Natural killer cell (primary cell): ENCODE data around the gene EPB41L4A. TPM values are rescaled to one million over a fixed set of nuclear protein-coding genes. Genes with fewer than 3 reads are reported as not detected.

Experiments used
- ATAC-seq, 3 donors: fragments of 150-1000 bp in 2 of 3; fragments of 200-7000 bp in 1 of 3; cut with Tn5 transposase; 1 replicate in 1 of 3; 2 replicates in 2 of 3; pipeline ENCODE4 v1.10.0; 2021; ENCODE audit warnings: mild to moderate bottlenecking in 2 of 3, moderate library complexity in 2 of 3
- DNase-seq, 2 donors: peaks; one replicate each; pipeline versions ENCODE4 v3.0.0 to v3.0.0-alpha.2; 2013 to 2021; ENCODE audit warnings: mixed read lengths in 1 of 2
- H3K27ac ChIP-seq: one replicate; pipeline ENCODE4 v1.5.1; 2013; ENCODE audit warnings: mild to moderate bottlenecking, low read length
- H3K27me3 ChIP-seq: one replicate; pipeline ENCODE4 v1.6.1; 2013; ENCODE audit warnings: low read length; ENCODE audit not compliant: control insufficient read depth, insufficient read depth
- H3K36me3 ChIP-seq: one replicate; pipeline ENCODE4 v1.6.1; 2013; ENCODE audit warnings: low read length; ENCODE audit not compliant: control insufficient read depth, insufficient read depth
- H3K4me1 ChIP-seq: one replicate; pipeline ENCODE4 v1.6.1; 2013; ENCODE audit warnings: low read length; ENCODE audit not compliant: control insufficient read depth, insufficient read depth
- H3K4me3 ChIP-seq: one replicate; pipeline ENCODE4 v1.5.1; 2013; ENCODE audit warnings: low read length
- H3K9me3 ChIP-seq: one replicate; pipeline ENCODE4 v1.6.1; 2013; ENCODE audit warnings: low read length; ENCODE audit not compliant: control insufficient read depth, insufficient read depth
- H3K27ac Mint-ChIP-seq, 2 donors: one replicate each; pipeline ENCODE4 v1.8.0; 2022; ENCODE audit warnings: mild to moderate bottlenecking in 2 of 2, mixed read lengths in 2 of 2, moderate library complexity in 1 of 2
- H3K27me3 Mint-ChIP-seq, 2 donors: one replicate each; pipeline ENCODE4 v1.8.0; 2022; ENCODE audit warnings: low read depth in 2 of 2, mixed read lengths in 2 of 2
- H3K36me3 Mint-ChIP-seq: one replicate; pipeline ENCODE4 v1.8.0; 2022; ENCODE audit warnings: mixed read lengths
- H3K4me1 Mint-ChIP-seq, 2 donors: one replicate each; pipeline ENCODE4 v1.8.0; 2022; ENCODE audit warnings: mixed read lengths in 2 of 2
- H3K4me3 Mint-ChIP-seq: one replicate; pipeline ENCODE4 v1.8.0; 2022; ENCODE audit warnings: mild to moderate bottlenecking, moderate library complexity, mixed read lengths
- H3K9me3 Mint-ChIP-seq, 2 donors: one replicate each; pipeline ENCODE4 v1.8.0; 2022; ENCODE audit warnings: mixed read lengths in 2 of 2
- WGBS: methylation state at CpG from one replicate; pipeline ENCODE4 v1.1.7; 2013; ENCODE audit warnings: missing lambda C conversion rate; ENCODE audit not compliant: insufficient coverage; 5-methylcytosine and 5-hydroxymethylcytosine counted together
- intact Hi-C: fragments of 100-400 bp; cut with micrococcal nuclease; formaldehyde crosslinking; loops from one replicate; pipeline ENCODE4 v1.14.2; 2022
- total RNA-seq, 4 donors: library from RNA; stranded (reverse); fragments of 120-200 nt in 1 of 4; gene quantifications; one replicate each; pipeline versions ENCODE4 v1.2.3 to v1.2.4, GENCODE V29; 2013 to 2022
- TF ChIP-seq, protein P1 (sequence below): fragments of 200-600 bp; IDR thresholded peaks from one replicate; pipeline ENCODE4 v1.8.0; 2022; ENCODE audit warnings: antibody characterized with exemption

EPB41L4A gene
- total RNA-seq, 3 donors from 2014 or later (not counting 1 experiment from before 2014, with no cell fraction given): 21.9 to 30.4 (median 22.1) TPM

DNA sequence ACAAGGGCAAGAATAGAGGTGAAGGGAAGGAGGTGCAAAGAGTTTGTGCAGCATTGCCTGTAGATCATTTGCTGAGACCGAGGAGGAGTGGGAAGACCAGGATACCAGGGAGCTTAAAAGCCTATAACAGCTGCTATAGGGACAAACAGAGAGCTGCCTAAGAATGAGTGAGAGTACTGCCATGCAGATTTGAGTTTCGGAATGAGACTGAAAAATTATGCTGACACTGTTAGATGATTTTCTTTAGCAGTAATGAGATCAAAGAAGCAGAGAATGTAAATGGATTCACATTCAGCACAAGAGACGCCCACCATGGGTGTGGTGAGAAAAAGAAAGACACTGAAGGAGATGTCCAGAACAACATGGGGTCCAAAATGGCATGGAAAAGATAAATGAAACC, 69.7 kb downstream of the EPB41L4A start:
- H3K36me3 ChIP-seq: no peaks in the 10 kb centered on the region
- intact Hi-C loops: no loop called here
- Mint-ChIP-seq H3K27me3 (no peaks in the 10 kb centered on the region), H3K9me3 (no peaks in the 10 kb centered on the region), H3K36me3 (no peaks in the 10 kb centered on the region), H3K27ac (no peak overlapping the region), H3K4me3 (no peak overlapping the region), H3K4me1 (peaks cover 10 to 19% of the 10 kb centered on the region in 2 donors)
- H3K4me1 ChIP-seq: no peaks in the 10 kb centered on the region
- H3K4me3 ChIP-seq: no peak overlapping the region
- DNase-seq: no peak
- ATAC-seq: no peak
- no peaks in the 10 kb centered on the region for H3K9me3 ChIP-seq
- 89% methylated on average over 3 of the region's 3 CpGs for WGBS
- no peaks in the 10 kb centered on the region for H3K27me3 ChIP-seq
- TF ChIP-seq, protein P1, sequence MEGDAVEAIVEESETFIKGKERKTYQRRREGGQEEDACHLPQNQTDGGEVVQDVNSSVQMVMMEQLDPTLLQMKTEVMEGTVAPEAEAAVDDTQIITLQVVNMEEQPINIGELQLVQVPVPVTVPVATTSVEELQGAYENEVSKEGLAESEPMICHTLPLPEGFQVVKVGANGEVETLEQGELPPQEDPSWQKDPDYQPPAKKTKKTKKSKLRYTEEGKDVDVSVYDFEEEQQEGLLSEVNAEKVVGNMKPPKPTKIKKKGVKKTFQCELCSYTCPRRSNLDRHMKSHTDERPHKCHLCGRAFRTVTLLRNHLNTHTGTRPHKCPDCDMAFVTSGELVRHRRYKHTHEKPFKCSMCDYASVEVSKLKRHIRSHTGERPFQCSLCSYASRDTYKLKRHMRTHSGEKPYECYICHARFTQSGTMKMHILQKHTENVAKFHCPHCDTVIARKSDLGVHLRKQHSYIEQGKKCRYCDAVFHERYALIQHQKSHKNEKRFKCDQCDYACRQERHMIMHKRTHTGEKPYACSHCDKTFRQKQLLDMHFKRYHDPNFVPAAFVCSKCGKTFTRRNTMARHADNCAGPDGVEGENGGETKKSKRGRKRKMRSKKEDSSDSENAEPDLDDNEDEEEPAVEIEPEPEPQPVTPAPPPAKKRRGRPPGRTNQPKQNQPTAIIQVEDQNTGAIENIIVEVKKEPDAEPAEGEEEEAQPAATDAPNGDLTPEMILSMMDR: no peak
- H3K27ac ChIP-seq: no peak overlapping the region

- WGBS: 94% methylated on average over 2 of the region's 2 CpGs
- intact Hi-C loops: no loop called here
- Histone ChIP-seq H3K4me1 (no peaks in the 10 kb centered on the region), H3K9me3 (no peaks in the 10 kb centered on the region), H3K36me3 (no peaks in the 10 kb centered on the region), H3K27me3 (no peaks in the 10 kb centered on the region), H3K4me3 (no peak overlapping the region), H3K27ac (no peak overlapping the region)
- TF ChIP-seq, protein P1: no peak
- Mint-ChIP-seq H3K4me3 (no peak overlapping the region), H3K4me1 (peaks cover 5 to 14% of the 10 kb centered on the region in 2 donors), H3K27ac (no peak overlapping the region), H3K27me3 (no peaks in the 10 kb centered on the region), H3K36me3 (no peaks in the 10 kb centered on the region), H3K9me3 (no peaks in the 10 kb centered on the region)
- no peak for ATAC-seq
- DNase-seq: no peak
These were observed 70.2 kb downstream of the EPB41L4A start for GRCh38 chr5:112348915-112349314.

DNA sequence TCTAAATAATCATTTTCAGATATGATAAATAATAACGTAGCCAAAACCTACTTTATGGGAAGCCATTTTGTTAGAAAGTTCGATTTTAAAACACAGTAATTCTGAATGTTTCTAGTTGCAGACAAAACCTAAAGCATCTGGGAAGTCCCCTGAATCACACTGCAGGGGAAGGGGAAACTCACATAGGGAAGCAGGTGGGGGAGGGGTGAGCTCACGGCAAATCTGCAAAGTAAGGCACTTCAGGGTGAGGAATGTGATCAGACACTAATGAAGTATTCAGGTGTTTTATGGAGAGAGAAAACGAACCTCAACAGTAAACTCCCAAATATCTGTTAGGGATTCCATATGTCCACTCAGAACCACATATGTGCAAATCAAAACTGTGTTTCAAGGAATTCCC, 70.7 kb downstream of the EPB41L4A start:
- 41% methylated on average over 3 of the region's 4 CpGs for WGBS

More for the DNA sequence above, 70.7 kb downstream of the EPB41L4A start:
- intact Hi-C loops: no loop called here
- TF ChIP-seq, protein P1: no peak
- no peak for ATAC-seq
- no peak for DNase-seq
- Mint-ChIP-seq H3K4me3 (no peak overlapping the region), H3K36me3 (no peaks in the 10 kb centered on the region), H3K27ac (no peak overlapping the region), H3K27me3 (no peaks in the 10 kb centered on the region), H3K4me1 (peaks cover 4 to 13% of the 10 kb centered on the region in 2 donors), H3K9me3 (no peaks in the 10 kb centered on the region)
- Histone ChIP-seq H3K36me3 (no peaks in the 10 kb centered on the region), H3K4me3 (no peak overlapping the region), H3K4me1 (no peaks in the 10 kb centered on the region), H3K27me3 (no peaks in the 10 kb centered on the region), H3K9me3 (no peaks in the 10 kb centered on the region), H3K27ac (no peak overlapping the region)
